Testis (tissue), 2 donors: ENCODE data around the gene GPR180.
"Not testable (repeated sequence)": the region's sequence is repeated elsewhere in the genome, so short reads cannot be mapped to it uniquely, and the experiment has no call there.

Experiments
- CTCF ChIP-seq, 3 experiments: fragments of 450-650 bp in 2 of 3; fragments of 200-600 bp in 1 of 3; sonication (generic) in 1 of 3; IDR thresholded peaks; one replicate each; pipeline ENCODE4 v1.5.1; 2016 to 2019; ENCODE audit warnings: antibody characterized with exemption in 3 of 3, mild to moderate bottlenecking in 2 of 3, moderate library complexity in 1 of 3
- POLR2A ChIP-seq: fragments of 450-650 bp; IDR thresholded peaks from one replicate; pipeline ENCODE4 v1.6.1; 2017; ENCODE audit warnings: antibody characterized with exemption, mild to moderate bottlenecking, moderate library complexity

GRCh38 chr13:94637677-94638076, 36.0 kb downstream of the GPR180 start:
- not testable (repeated sequence) for TF ChIP-seq CTCF (IDR thresholded peaks at IDR 0.05); POLR2A
